GM12878 (cell line): ENCODE measurements around the gene TRAFD1. TPM values are rescaled to one million over a fixed set of nuclear protein-coding genes. Genes with fewer than 3 reads are reported as not detected.

Experiments
- ATAC-seq: fragments of 200-7000 bp; cut with Tn5 transposase; 3 replicates; pipeline ENCODE4 v1.9.1; 2020; ENCODE audit warnings: mild to moderate bottlenecking, moderate library complexity
- BruUV-seq: library from RNA; stranded (reverse); fragments of 400-500 nt; replicated peaks from 2 replicates; lab custom pipeline; 2021; lab: Mats Ljungman, UMichigan
- CTCF ChIA-PET: fragments of 300-600 bp; sonication (Branson Sonifier 250); formaldehyde crosslinking; extraction: SDS; loops from one replicate; lab custom pipeline; 2021; ENCODE audit warnings: inconsistent platforms; lab: Yijun Ruan, JAX
- POLR2A ChIA-PET: fragments of 350-600 bp; formaldehyde crosslinking; extraction: SDS; loops from one replicate; lab custom pipeline; 2021; ENCODE audit warnings: inconsistent platforms; lab: Charles Lee
- RAD21 ChIA-PET: fragments of 300-600 bp; sonication (Branson Sonifier 250); formaldehyde crosslinking; loops from one replicate; lab custom pipeline; 2023; ENCODE audit warnings: antibody characterized with exemption; ENCODE audit not compliant: unreplicated experiment; lab: Charles Lee
- SMC1A ChIA-PET: fragments of 300-600 bp; sonication (Branson Sonifier 250); formaldehyde crosslinking; loops from one replicate; lab custom pipeline; 2023; ENCODE audit not compliant: unreplicated experiment, uncharacterized antibody; lab: Charles Lee
- DNase-seq: peaks from one replicate; pipeline ENCODE4 v3.0.0-alpha.2; 2011; ENCODE audit warnings: low read depth, low spot score
- FAIRE-seq: peaks from 3 replicates; lab custom pipeline; 2011; peaks lifted over from hg19 to GRCh38; lab: Jason Lieb, UNC
- H2AFZ ChIP-seq: 2 replicates; pipeline ENCODE4 v1.6.0; 2011; ENCODE audit warnings: low read depth, low read length, control low read depth; ENCODE audit not compliant: control insufficient read depth
- H3K27ac ChIP-seq: 2 replicates; pipeline ENCODE4 v1.5.1; 2011; ENCODE audit warnings: control low read depth; ENCODE audit not compliant: control insufficient read depth, insufficient read depth
- H3K27me3 ChIP-seq, 2 experiments: replicated peaks in 1 of 2; 2 replicates each; pipeline versions ENCODE4 v1.6.0 to v1.6.1; 2011; ENCODE audit warnings: low read length in 1 of 2; ENCODE audit not compliant: control insufficient read depth in 2 of 2, insufficient read depth in 2 of 2
- H3K36me3 ChIP-seq, 2 experiments: 2 replicates each; pipeline ENCODE4 v1.5.1; 2011; ENCODE audit warnings: low read length in 1 of 2; ENCODE audit not compliant: control insufficient read depth in 2 of 2, insufficient read depth in 2 of 2
- H3K4me1 ChIP-seq: 2 replicates; pipeline ENCODE4 v1.6.1; 2011; ENCODE audit warnings: mild to moderate bottlenecking, low read length, moderate library complexity, mixed read lengths; ENCODE audit not compliant: control insufficient read depth, insufficient read depth
- H3K4me2 ChIP-seq: 2 replicates; pipeline ENCODE4 v1.6.0; 2011; ENCODE audit warnings: control low read depth; ENCODE audit not compliant: control insufficient read depth, insufficient read depth
- H3K4me3 ChIP-seq: fragments of 200-600 bp; sonication (generic); 2 replicates; pipeline ENCODE4 v1.5.1; 2016
- H3K79me2 ChIP-seq: 2 replicates; pipeline ENCODE4 v1.6.0; 2011; ENCODE audit warnings: low read length; ENCODE audit not compliant: control insufficient read depth, insufficient read depth
- H3K9ac ChIP-seq: 2 replicates; pipeline ENCODE4 v1.8.0; 2011; ENCODE audit warnings: low read length, control low read depth, mixed read lengths; ENCODE audit not compliant: control insufficient read depth, insufficient read depth
- H3K9me3 ChIP-seq: replicated peaks from 3 replicates; pipeline ENCODE4 v1.5.1; 2011; ENCODE audit warnings: mild to moderate bottlenecking, low read length; ENCODE audit not compliant: control insufficient read depth, insufficient read depth
- H4K20me1 ChIP-seq: 2 replicates; pipeline ENCODE4 v1.6.0; 2011; ENCODE audit not compliant: control insufficient read depth, insufficient read depth
- CBX5 ChIP-seq: sonication (generic); IDR thresholded peaks from 2 replicates; pipeline ENCODE4 v1.6.1; 2016; ENCODE audit warnings: low read depth, moderate library complexity, mild to moderate bottlenecking, inconsistent platforms
- CEBPB ChIP-seq, 2 experiments: fragments of 150-350 bp in 1 of 2; IDR thresholded peaks; 2 replicates each; pipeline ENCODE4 v1.6.1; 2012 to 2014; ENCODE audit warnings: low read depth in 2 of 2, low read length in 2 of 2, borderline replicate concordance in 1 of 2, inconsistent platforms in 1 of 2
- CHD2 ChIP-seq: IDR thresholded peaks from 2 replicates; pipeline ENCODE4 v1.6.1; 2011; ENCODE audit warnings: low read depth, low read length, improper control_type of control experiment, borderline replicate concordance
- DPF2 ChIP-seq: fragments of 450-650 bp; IDR thresholded peaks from 2 replicates; pipeline ENCODE4 v1.6.1; 2017; ENCODE audit warnings: mild to moderate bottlenecking
- EED ChIP-seq: sonication (generic); IDR thresholded peaks from 2 replicates; pipeline ENCODE4 v1.6.1; 2016; ENCODE audit warnings: antibody characterized with exemption, low read depth
- NFIC ChIP-seq: IDR thresholded peaks from 2 replicates; pipeline ENCODE4 v1.6.1; 2012; ENCODE audit warnings: low read depth, mild to moderate bottlenecking, inconsistent platforms, low read length, moderate library complexity
- NFYA ChIP-seq: IDR thresholded peaks from 2 replicates; pipeline ENCODE4 v1.6.1; 2011; ENCODE audit warnings: low read depth, mild to moderate bottlenecking, low read length, improper control_type of control experiment, borderline replicate concordance
- PAX5 ChIP-seq: IDR thresholded peaks from 2 replicates; pipeline ENCODE4 v1.6.1; 2011; ENCODE audit warnings: low read depth, low read length, borderline replicate concordance
- RELA ChIP-seq: fragments of 450-650 bp; IDR thresholded peaks from 2 replicates; pipeline ENCODE4 v1.8.0; 2014; ENCODE audit warnings: borderline replicate concordance; ENCODE audit not compliant: partially characterized antibody
- SIX5 ChIP-seq: IDR thresholded peaks from 2 replicates; pipeline ENCODE4 v1.6.1; 2011; ENCODE audit warnings: mild to moderate bottlenecking, low read depth, low read length, moderate library complexity; ENCODE audit not compliant: severe bottlenecking
- ZNF687 ChIP-seq: fragments of 450-650 bp; IDR thresholded peaks from 2 replicates; pipeline ENCODE4 v1.6.1; 2017; ENCODE audit warnings: mild to moderate bottlenecking, moderate library complexity
- WGBS: methylation state at CpG from one replicate; pipeline ENCODE4 v1.1.6; 2016; ENCODE audit warnings: low lambda C conversion rate; ENCODE audit not compliant: insufficient replicate concordance, insufficient coverage; ENCODE audit errors: missing lambda C conversion rate; 5-methylcytosine and 5-hydroxymethylcytosine counted together
- in situ Hi-C: fragments of 300-500 bp; cut with MboI; formaldehyde crosslinking; loops from 9 replicates; pipeline ENCODE4 v1.14.3; 2018; ENCODE audit warnings: mixed read lengths
- intact Hi-C: fragments of 100-400 bp; cut with micrococcal nuclease; formaldehyde crosslinking; loops from one replicate; pipeline ENCODE4 v1.14.2; 2022; ENCODE audit not compliant: unreplicated experiment
- polyA plus RNA-seq, 11 experiments: library from polyadenylated mRNA; depleted of rRNA in 4 of 11; unstranded in 6 of 11; stranded (reverse) in 5 of 11; fragments of >200 nt; fragmentation: Nextera tagmentation in 4 of 11; fragmentation: Illumina TruSeq in 1 of 11; extraction: Ambion mirVana in 4 of 11; extraction: Trizol in 1 of 11; gene quantifications; 1 replicate in 1 of 11; 2 replicates in 10 of 11; pipeline versions ENCODE4 v1.2.1 to v1.2.3, GENCODE V29; 2011 to 2016; ENCODE audit warnings: inconsistent platforms in 2 of 11, missing spikeins in 2 of 11, low read depth in 1 of 11
- total RNA-seq, 4 experiments: library from RNA; depleted of rRNA in 3 of 4; stranded (reverse); fragments of >200 nt in 3 of 4; fragmentation: Illumina TruSeq in 1 of 4; extraction: Trizol in 1 of 4; gene quantifications; 2 replicates each; pipeline versions ENCODE4 v1.2.1 to v1.2.3, GENCODE V29; 2013 to 2021
- TF ChIP-seq, protein P1 (sequence below): fragments of 450-650 bp; IDR thresholded peaks from 2 replicates; pipeline ENCODE4 v1.6.1; 2017; ENCODE audit warnings: mild to moderate bottlenecking, low read depth, inconsistent platforms; ENCODE audit not compliant: poor library complexity, severe bottlenecking
- TF ChIP-seq, protein P2 (sequence below): IDR thresholded peaks from 2 replicates; pipeline ENCODE4 v1.6.1; 2011; ENCODE audit warnings: borderline replicate concordance, low read depth, mild to moderate bottlenecking, moderate library complexity, mixed read lengths, low read length; ENCODE audit not compliant: insufficient read depth; ENCODE audit errors: extremely low read length
- TF ChIP-seq, protein P3 (sequence below): fragments of 150-350 bp; IDR thresholded peaks from 2 replicates; pipeline ENCODE4 v1.6.1; 2016; ENCODE audit warnings: low read depth, low read length

The TRAFD1 gene
- total and polyA plus RNA-seq, 10 of the 15 experiments (the other 5 are each of a cell fraction or from before 2014, with no cell fraction given), result 37.2 to 55.5 (median 46.2) TPM

DNA sequence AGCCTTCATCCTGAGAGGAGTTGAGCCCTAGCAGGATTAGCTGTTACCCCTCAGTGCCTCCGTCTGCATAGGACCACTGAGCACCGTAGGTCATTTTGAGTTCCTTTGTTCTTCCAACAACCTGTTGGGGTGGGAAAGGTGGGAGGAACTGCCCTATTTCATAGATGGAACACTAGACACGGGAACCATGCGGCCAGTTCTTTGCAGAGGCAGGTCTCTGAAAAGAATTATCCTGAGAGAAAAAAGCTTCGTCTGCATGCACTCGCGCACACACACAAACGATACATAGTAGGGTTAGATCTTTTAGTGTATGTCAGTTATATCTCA, 28.5 kb downstream of the TRAFD1 start:
- no peaks in the 10 kb centered on the region for H3K79me2 ChIP-seq
- RAD21 ChIA-PET, result no interaction called here
- FAIRE-seq, result no peak
- CTCF ChIA-PET, result no interaction called here
- no peak overlapping the region for H2AFZ ChIP-seq
- no TSS peak for BruUV-seq
- H3K27ac ChIP-seq, result no peak overlapping the region
- H3K4me3 ChIP-seq, result no peak overlapping the region
- WGBS, result 97% methylated on average over 8 of the region's 8 CpGs
- no peak for ATAC-seq
- H4K20me1 ChIP-seq, result no peaks in the 10 kb centered on the region
- no peak overlapping the region for H3K9ac ChIP-seq
- H3K36me3 ChIP-seq, result peaks cover 7 to 32% of the 10 kb centered on the region in 2 experiments
- H3K27me3 ChIP-seq, result no peaks in the 10 kb centered on the region
- SMC1A ChIA-PET, result interaction anchor here (0.9 to 1.5 kb wide), 2 partner anchors 14 to 209 kb away, joined by 3 to 4 read pairs; no protein-coding TSS in a partner anchor
- intact Hi-C loops (loop anchor here (2.0 kb wide), 1 partner anchor 29 kb away; no protein-coding TSS in a partner anchor), in situ Hi-C loops (no loop called here)
- peaks cover 3% of the 10 kb centered on the region for H3K9me3 ChIP-seq
- DNase-seq, result no peak
- no peak overlapping the region for H3K4me2 ChIP-seq
- peaks cover 3% of the 10 kb centered on the region; the same call in 1 of the 2 replicates for H3K4me1 ChIP-seq
- POLR2A ChIA-PET, result interaction anchor here (0.9 kb wide), 1 partner anchor 21 kb away, joined by 3 read pairs; no protein-coding TSS in a partner anchor
- TF ChIP-seq, protein P1, sequence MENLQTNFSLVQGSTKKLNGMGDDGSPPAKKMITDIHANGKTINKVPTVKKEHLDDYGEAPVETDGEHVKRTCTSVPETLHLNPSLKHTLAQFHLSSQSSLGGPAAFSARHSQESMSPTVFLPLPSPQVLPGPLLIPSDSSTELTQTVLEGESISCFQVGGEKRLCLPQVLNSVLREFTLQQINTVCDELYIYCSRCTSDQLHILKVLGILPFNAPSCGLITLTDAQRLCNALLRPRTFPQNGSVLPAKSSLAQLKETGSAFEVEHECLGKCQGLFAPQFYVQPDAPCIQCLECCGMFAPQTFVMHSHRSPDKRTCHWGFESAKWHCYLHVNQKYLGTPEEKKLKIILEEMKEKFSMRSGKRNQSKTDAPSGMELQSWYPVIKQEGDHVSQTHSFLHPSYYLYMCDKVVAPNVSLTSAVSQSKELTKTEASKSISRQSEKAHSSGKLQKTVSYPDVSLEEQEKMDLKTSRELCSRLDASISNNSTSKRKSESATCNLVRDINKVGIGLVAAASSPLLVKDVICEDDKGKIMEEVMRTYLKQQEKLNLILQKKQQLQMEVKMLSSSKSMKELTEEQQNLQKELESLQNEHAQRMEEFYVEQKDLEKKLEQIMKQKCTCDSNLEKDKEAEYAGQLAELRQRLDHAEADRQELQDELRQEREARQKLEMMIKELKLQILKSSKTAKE, result no peak
- TF ChIP-seq DPF2, result no peak
- no peak for TF ChIP-seq SIX5
- no peak for TF ChIP-seq CHD2
- no peak for TF ChIP-seq ZNF687
- TF ChIP-seq, protein P2, sequence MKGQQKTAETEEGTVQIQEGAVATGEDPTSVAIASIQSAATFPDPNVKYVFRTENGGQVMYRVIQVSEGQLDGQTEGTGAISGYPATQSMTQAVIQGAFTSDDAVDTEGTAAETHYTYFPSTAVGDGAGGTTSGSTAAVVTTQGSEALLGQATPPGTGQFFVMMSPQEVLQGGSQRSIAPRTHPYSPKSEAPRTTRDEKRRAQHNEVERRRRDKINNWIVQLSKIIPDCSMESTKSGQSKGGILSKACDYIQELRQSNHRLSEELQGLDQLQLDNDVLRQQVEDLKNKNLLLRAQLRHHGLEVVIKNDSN, result no peak
- no peak for TF ChIP-seq EED
- no peak for TF ChIP-seq PAX5
- TF ChIP-seq, protein P3, sequence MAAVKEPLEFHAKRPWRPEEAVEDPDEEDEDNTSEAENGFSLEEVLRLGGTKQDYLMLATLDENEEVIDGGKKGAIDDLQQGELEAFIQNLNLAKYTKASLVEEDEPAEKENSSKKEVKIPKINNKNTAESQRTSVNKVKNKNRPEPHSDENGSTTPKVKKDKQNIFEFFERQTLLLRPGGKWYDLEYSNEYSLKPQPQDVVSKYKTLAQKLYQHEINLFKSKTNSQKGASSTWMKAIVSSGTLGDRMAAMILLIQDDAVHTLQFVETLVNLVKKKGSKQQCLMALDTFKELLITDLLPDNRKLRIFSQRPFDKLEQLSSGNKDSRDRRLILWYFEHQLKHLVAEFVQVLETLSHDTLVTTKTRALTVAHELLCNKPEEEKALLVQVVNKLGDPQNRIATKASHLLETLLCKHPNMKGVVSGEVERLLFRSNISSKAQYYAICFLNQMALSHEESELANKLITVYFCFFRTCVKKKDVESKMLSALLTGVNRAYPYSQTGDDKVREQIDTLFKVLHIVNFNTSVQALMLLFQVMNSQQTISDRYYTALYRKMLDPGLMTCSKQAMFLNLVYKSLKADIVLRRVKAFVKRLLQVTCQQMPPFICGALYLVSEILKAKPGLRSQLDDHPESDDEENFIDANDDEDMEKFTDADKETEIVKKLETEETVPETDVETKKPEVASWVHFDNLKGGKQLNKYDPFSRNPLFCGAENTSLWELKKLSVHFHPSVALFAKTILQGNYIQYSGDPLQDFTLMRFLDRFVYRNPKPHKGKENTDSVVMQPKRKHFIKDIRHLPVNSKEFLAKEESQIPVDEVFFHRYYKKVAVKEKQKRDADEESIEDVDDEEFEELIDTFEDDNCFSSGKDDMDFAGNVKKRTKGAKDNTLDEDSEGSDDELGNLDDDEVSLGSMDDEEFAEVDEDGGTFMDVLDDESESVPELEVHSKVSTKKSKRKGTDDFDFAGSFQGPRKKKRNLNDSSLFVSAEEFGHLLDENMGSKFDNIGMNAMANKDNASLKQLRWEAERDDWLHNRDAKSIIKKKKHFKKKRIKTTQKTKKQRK, result no peak
- no peak for TF ChIP-seq RELA
- no peak for TF ChIP-seq CBX5
- TF ChIP-seq NFIC, result no peak
- no peak for TF ChIP-seq CEBPB (IDR thresholded peaks at IDR 0.05; ENCODE audit: borderline replicate concordance in 1 of 2, low read depth in 2 of 2, low read length in 2 of 2)
- TF ChIP-seq NFYA, result no peak
